Muscle layer of colon (tissue), 2 donors: ENCODE measurements around the gene RAB36.

Experiments
- H3K27ac ChIP-seq: one replicate; pipeline ENCODE4 v1.7.0; 2013; ENCODE audit warnings: low read depth, mild to moderate bottlenecking, low read length, moderate library complexity
- H3K27me3 ChIP-seq, 2 donors: one replicate each; pipeline ENCODE4 v1.7.0; 2013; ENCODE audit warnings: low read length in 2 of 2, mild to moderate bottlenecking in 2 of 2; ENCODE audit not compliant: insufficient read depth in 2 of 2, control insufficient read depth in 1 of 2
- H3K36me3 ChIP-seq: one replicate; pipeline ENCODE4 v1.7.0; 2013; ENCODE audit warnings: mild to moderate bottlenecking, low read length; ENCODE audit not compliant: insufficient read depth
- H3K4me1 ChIP-seq: one replicate; pipeline ENCODE4 v1.7.0; 2013; ENCODE audit warnings: mild to moderate bottlenecking, low read length; ENCODE audit not compliant: insufficient read depth
- H3K4me3 ChIP-seq, 2 donors: one replicate each; pipeline ENCODE4 v1.7.0; 2013; ENCODE audit warnings: low read length in 2 of 2, low read depth in 1 of 2, mild to moderate bottlenecking in 1 of 2, moderate library complexity in 1 of 2
- H3K9ac ChIP-seq: one replicate; pipeline ENCODE4 v1.7.0; 2013; ENCODE audit warnings: low read length
- H3K9me3 ChIP-seq: one replicate; pipeline ENCODE4 v1.7.0; 2013; ENCODE audit warnings: mild to moderate bottlenecking, low read length
- donor health status: abdominal sarcoma.
- donor health status: Adenocarcinoma of cecum.

The RAB36 gene

DNA sequence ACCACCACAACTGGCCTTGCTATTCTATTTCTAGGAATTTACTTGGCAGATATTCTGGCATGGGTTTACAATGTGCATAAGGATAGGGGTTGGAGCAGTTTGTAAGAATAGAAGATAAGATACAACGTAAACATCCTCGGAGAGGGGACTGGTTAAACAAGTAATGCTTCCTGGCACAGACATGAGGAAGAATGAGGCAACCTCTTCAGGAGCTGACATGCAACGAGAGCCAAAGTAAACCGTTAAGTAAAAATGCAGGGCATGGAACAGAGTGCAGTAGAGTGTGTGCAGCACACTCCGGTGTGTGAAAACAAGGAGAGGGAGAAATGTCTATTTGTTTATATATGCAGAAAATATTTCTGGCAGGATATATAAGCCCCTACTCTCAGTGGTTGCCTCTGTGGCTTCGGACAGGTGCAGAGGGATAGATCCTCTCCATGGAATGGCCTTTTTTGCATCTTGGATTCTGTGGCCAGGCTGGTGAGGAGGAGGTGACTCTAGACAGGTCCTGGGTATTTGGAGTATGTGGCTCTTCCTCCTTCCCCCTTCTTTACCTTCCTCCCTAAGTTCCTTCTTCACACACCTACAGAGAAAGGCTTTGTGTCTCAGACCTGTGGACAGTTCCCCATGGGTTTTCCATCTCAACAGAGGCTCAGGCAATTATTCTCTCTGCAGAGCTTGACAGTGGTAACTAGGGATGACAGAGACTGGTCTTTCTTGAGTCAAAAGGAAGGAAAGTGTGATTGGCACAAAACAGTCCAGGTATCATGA, 2.5 kb downstream of the RAB36 start:
- peaks cover 7% of the 10 kb centered on the region for H3K36me3 ChIP-seq
- H3K4me3 ChIP-seq, result no peak overlapping the region
- H3K9me3 ChIP-seq, result no peaks in the 10 kb centered on the region
- peaks cover 19% of the 10 kb centered on the region for H3K4me1 ChIP-seq
- no peaks in the 10 kb centered on the region for H3K27me3 ChIP-seq
- H3K27ac ChIP-seq, result no peak overlapping the region
- H3K9ac ChIP-seq, result no peak overlapping the region

DNA sequence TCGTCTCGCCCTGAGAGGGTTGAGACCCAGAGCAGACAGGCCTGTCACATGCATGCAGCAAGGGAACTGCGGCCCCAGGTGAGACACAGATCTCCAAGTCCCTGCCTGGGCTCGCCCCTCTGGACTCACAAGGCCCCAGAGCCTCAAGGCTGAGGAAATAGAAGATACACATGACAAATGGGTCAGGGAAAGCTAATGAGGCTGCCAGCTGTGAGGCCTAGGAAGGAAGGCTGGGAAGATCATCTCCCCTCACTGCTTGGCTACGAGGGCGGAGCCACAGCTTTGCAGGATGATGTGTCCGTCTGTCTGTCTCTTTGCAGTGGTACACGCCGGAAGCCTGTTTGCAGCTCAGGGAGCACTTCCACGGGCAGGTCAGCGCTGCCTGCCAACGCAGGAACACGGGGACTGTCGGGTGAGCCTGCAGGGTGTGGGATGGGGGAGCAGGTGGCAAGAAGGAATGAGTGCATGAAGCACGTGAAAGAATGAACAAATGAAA, 4.5 kb downstream of the RAB36 start:
- peaks cover 15% of the 10 kb centered on the region for H3K4me1 ChIP-seq
- H3K9me3 ChIP-seq, result no peaks in the 10 kb centered on the region
- no peak overlapping the region for H3K4me3 ChIP-seq
- H3K36me3 ChIP-seq, result peaks cover 7% of the 10 kb centered on the region
- no peak overlapping the region for H3K9ac ChIP-seq
- H3K27ac ChIP-seq, result no peak overlapping the region
- no peaks in the 10 kb centered on the region for H3K27me3 ChIP-seq

DNA sequence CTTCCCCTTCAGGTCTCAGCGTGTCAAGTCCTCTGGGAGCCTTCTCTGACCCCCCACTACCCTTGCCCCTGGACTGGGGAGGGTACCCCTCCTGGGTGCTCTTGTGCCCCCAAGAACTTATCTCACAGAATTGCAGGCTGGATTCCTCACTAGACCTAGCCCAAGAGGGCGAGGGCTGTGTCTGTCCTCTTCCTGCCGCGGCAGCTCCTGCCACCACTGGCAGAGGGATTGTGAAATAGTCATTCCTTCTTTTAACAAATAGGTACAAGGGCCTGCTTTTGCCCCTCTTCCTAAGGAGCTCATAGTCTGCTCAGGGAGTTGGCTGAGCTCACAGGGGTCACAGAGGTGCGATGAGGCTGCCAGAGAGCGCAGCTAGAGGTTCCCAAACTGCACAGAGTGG, 5.5 kb downstream of the RAB36 start:
- H3K36me3 ChIP-seq, result peaks cover 7% of the 10 kb centered on the region
- H3K27me3 ChIP-seq, result no peaks in the 10 kb centered on the region
- peaks cover 8% of the 10 kb centered on the region for H3K4me1 ChIP-seq
- H3K9me3 ChIP-seq, result no peaks in the 10 kb centered on the region
- H3K27ac ChIP-seq, result no peak overlapping the region
- H3K9ac ChIP-seq, result no peak overlapping the region
- H3K4me3 ChIP-seq, result no peak overlapping the region

DNA sequence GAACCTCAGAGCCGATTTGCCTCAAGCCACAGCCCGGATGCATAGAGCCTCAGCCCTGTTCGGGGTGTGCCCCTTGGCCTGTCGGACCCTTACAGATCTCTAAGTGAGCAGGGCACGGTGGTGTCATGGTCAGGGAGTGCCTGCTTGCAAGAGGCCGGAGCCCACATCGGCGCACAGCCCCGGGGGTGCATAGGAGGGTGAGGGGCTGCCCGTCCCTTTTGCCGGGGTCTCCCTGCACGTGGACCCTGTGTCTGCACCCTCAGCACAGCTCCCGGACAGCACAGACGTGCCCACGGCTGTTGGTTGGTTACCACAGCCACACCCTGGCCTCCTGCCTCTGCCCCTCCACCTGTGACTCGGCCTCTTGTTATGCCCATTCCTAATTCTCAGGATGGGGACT, 6.5 kb downstream of the RAB36 start:
- no peak overlapping the region for H3K27ac ChIP-seq
- H3K36me3 ChIP-seq, result peaks cover 7% of the 10 kb centered on the region

DNA sequence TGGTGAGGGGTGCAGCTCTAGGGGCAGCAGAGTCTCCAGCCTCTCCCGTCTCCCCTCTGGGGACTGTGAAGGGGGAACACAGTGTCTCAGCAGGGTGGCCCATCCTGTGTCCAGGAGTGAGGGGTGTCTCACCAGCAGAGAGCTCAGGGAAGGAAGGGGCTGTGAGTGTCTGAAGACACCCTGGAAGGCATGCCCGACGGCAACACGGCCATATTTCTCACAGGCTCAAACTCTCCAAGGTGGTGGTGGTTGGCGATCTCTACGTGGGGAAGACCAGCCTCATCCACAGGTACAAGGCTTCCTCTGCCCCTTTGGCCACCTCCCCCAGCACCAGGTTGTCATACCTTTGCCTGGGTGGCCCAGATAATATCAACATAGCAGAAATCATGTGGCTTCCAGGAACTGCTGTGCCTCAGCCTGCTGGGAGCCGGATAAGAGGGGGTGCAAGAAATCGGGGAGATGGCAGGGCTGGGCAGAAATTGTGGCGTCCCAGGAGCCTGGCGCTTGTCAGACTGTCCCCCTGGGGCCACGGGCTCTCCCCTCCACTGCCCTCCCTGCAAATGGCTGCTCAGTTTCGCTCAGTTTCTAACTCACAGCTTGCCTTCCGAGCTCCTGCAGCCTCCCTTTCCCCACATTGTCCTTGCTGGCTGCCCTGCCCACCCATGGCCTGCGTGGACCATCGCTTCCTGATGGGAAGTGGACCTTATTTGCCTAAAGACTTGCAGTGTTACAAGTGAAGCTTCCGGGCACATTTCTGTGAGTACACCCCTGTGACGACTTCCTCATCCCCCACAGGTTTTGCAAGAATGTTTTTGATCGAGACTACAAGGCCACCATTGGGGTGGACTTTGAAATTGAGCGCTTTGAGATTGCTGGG, 7.2 kb downstream of the RAB36 start:
- Histone ChIP-seq H3K27ac (no peak overlapping the region), H3K4me3 (no peak overlapping the region), H3K4me1 (peaks cover 3% of the 10 kb centered on the region), H3K9ac (no peak overlapping the region), H3K36me3 (peaks cover 7% of the 10 kb centered on the region), H3K27me3 (no peaks in the 10 kb centered on the region), H3K9me3 (no peaks in the 10 kb centered on the region)

More for the DNA sequence above, 6.5 kb downstream of the RAB36 start:
- Histone ChIP-seq H3K4me3 (no peak overlapping the region), H3K27me3 (no peaks in the 10 kb centered on the region), H3K4me1 (peaks cover 4% of the 10 kb centered on the region), H3K9ac (no peak overlapping the region), H3K9me3 (no peaks in the 10 kb centered on the region)

DNA sequence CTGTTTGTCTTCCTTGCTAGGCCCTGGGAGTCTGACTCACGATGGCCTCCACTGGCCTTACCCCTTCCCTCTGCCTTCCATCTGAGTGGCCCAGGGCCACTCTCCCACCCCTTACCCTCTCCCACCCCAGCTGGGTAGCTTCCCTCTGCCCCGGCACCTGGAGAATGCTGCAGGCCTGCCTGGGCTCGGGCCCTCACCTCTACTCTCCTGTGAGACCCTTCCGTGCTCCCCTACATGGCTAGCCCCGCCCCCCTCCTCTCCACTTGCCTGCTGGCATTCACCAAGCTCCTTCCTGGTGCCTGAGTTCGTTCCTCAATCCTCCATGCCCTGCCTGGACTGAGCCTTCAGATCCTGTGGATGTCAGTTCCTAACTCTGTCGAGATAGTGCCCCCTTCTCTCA, 8.7 kb downstream of the RAB36 start:
- Histone ChIP-seq H3K27me3 (no peaks in the 10 kb centered on the region), H3K27ac (no peak overlapping the region), H3K4me3 (no peak overlapping the region), H3K4me1 (no peaks in the 10 kb centered on the region), H3K9me3 (no peaks in the 10 kb centered on the region), H3K9ac (no peak overlapping the region), H3K36me3 (peaks cover 7% of the 10 kb centered on the region)

DNA sequence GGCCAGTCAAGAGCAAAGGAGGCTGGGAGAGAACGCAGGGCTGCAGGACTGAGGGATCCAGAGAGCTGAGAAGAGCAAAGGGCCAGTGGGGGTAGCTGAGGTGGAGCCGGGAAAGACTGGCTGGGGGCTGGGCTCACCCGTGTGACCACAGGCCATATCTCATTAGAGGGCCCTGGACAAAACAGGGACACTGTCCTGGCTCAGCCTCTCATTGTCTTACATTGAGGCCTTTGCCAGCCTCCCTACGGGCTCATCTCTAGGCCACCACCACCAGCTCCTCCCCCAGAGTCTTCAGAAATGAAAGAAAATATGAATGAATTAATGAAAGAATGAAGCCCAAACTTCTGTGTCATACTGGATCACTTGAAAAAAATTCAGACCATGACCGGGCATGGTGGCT, 9.2 kb downstream of the RAB36 start:
- H3K9ac ChIP-seq, result no peak overlapping the region
- H3K4me3 ChIP-seq, result no peak overlapping the region
- peaks cover 7% of the 10 kb centered on the region for H3K36me3 ChIP-seq
- H3K4me1 ChIP-seq, result no peaks in the 10 kb centered on the region
- no peaks in the 10 kb centered on the region for H3K27me3 ChIP-seq
- no peak overlapping the region for H3K27ac ChIP-seq
- no peaks in the 10 kb centered on the region for H3K9me3 ChIP-seq

DNA sequence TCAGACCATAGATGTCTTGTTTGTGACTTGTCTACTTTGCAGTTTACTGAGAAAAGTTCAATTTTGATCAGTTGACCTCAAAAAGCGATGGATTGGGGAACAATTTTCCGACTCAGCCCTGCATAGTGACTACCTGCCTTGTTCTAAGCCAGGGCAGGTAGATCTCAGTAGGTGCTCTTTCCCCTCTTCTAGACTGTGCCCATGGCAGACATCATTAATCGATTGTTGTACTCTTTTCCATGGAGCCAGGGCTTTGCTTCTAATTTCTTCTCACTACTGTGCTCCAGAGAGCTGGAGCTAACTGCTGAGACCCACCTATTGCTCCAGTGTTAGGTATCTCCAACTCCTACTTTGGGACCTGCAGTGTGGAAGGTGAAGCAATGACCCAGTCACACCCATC, 9.9 kb downstream of the RAB36 start:
- H3K27me3 ChIP-seq, result no peaks in the 10 kb centered on the region
- H3K9ac ChIP-seq, result no peak overlapping the region
- H3K9me3 ChIP-seq, result no peaks in the 10 kb centered on the region
- peaks cover 7% of the 10 kb centered on the region for H3K36me3 ChIP-seq
- no peak overlapping the region for H3K27ac ChIP-seq
- no peaks in the 10 kb centered on the region for H3K4me1 ChIP-seq
- H3K4me3 ChIP-seq, result no peak overlapping the region

DNA sequence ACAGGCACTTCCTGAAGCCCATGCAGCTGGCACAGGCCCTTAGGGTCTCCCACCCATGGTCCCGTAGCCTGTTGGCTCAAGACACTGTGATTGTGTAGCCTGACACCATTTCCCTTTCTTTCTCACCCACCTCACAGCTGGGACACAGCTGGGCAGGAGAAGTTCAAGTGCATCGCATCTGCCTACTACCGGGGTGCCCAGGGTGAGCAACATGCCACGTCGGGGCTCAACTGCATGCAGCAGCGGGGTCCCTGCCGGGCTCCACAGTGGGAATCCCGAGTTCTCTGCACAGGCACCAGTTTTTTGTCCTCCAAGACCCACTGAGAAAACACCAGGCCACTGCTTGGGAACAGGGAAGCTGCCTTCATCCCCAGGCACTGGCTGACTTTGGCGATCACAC, 10.6 kb downstream of the RAB36 start:
- Histone ChIP-seq H3K27ac (no peak overlapping the region), H3K27me3 (no peaks in the 10 kb centered on the region), H3K36me3 (peaks cover 7% of the 10 kb centered on the region), H3K4me1 (no peaks in the 10 kb centered on the region), H3K4me3 (no peak overlapping the region), H3K9ac (no peak overlapping the region), H3K9me3 (no peaks in the 10 kb centered on the region)

DNA sequence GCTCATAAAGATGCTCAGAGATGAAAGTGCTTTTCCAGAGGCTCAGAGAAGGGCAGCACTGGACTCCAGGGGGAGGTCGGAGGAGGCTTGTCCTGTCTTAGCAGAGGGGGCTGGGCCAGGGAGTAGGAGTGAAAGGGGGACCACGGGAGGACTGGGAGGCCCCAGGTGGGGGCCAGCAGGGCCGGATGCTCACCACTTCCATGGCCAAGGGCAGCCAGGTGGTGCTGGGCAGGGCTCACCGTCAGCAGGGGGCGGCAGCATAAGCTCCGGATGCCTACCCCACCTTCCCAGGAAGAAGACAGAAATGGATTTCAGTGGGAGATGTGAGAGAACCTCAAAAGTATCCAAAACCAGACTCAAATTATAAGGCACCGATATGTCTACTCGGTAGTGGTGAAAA, 11.0 kb downstream of the RAB36 start:
- no peaks in the 10 kb centered on the region for H3K9me3 ChIP-seq
- no peaks in the 10 kb centered on the region for H3K4me1 ChIP-seq
- no peak overlapping the region for H3K9ac ChIP-seq
- H3K27me3 ChIP-seq, result no peaks in the 10 kb centered on the region
- H3K27ac ChIP-seq, result no peak overlapping the region
- peaks cover 2% of the 10 kb centered on the region for H3K36me3 ChIP-seq
- no peak overlapping the region for H3K4me3 ChIP-seq

DNA sequence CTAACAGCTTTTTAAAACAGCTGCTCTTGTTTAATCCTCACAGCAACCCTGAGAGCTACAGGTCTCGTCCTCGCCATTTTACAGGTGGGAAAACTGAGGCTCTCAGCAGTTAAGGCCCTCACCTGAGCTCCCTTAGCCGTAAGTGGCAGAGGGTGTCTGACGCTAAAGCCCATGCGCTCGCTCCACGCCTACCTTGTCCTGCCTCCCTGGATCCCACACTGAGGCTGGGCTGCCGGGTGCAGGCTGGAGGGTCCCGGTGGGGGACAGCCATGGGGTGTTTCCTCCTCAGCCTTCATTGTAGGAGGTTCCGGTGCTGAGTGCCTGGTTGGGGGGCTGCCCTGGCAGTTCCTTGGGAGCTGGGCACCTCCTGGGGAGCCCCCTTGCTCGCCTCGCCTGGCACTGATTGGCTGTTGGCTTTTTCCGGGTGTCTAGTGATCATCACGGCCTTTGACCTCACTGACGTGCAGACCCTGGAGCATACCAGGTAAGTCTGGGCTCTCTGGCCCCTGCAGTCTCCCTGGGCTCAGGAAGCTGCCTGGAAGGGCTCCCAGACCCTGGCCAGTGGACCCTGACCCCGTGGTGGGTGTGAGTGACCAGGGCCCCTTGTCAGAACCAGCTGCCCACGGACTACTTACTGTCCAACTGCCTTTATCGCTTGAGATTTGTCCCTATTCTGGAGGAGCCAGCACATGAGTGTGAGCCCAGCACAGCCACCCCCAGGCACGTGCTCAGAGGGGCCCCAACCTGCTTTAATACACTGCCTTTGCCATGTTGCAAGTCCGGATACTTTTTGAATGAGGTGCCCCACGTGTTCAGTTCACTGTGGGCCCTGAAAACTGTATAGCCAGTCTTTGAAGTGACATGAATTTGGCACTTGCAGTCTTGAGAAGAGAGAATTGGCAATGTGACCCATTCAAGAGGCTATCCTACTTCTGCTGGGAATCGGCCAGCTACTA, 12.6 kb downstream of the RAB36 start:
- Histone ChIP-seq H3K9ac (no peak overlapping the region), H3K36me3 (no peaks in the 10 kb centered on the region), H3K4me1 (no peaks in the 10 kb centered on the region), H3K27me3 (no peaks in the 10 kb centered on the region), H3K27ac (no peak overlapping the region), H3K4me3 (no peak overlapping the region), H3K9me3 (no peaks in the 10 kb centered on the region)
